CD4-positive, alpha-beta memory T cell (primary cell): Measurements from ENCODE around the gene DMXL2. TPM values are rescaled to one million over a fixed set of nuclear protein-coding genes. Genes with fewer than 3 reads are reported as not detected.
"Not testable (repeated sequence)": the region's sequence is repeated elsewhere in the genome, so short reads cannot be mapped to it uniquely, and the experiment has no call there.

ENCODE experiments used
- CTCF ChIA-PET: fragments of 350-600 bp; sonication (Branson Sonifier 250); formaldehyde crosslinking; loops from one replicate; lab custom pipeline; 2021; ENCODE audit warnings: inconsistent platforms; ENCODE audit not compliant: partially characterized antibody; lab: Charles Lee
- POLR2A ChIA-PET: fragments of 350-600 bp; sonication (Branson Sonifier 250); formaldehyde crosslinking; loops from one replicate; lab custom pipeline; 2021; ENCODE audit not compliant: partially characterized antibody; lab: Charles Lee
- DNase-seq, 5 donors: peaks; one replicate each; pipeline versions ENCODE4 v3.0.0 to v3.0.0-alpha.2; 2020 to 2022; ENCODE audit warnings: mixed read lengths in 1 of 5
- H3K27ac ChIP-seq: one replicate; pipeline ENCODE4 v1.7.0; 2013; ENCODE audit warnings: low read depth, low read length
- H3K27me3 ChIP-seq: 2 replicates; pipeline ENCODE4 v1.7.0; 2013; ENCODE audit warnings: mild to moderate bottlenecking, low read length, moderate library complexity; ENCODE audit not compliant: insufficient read depth
- H3K36me3 ChIP-seq: 2 replicates; pipeline ENCODE4 v1.7.0; 2013; ENCODE audit warnings: mild to moderate bottlenecking, low read length, moderate library complexity; ENCODE audit not compliant: insufficient read depth
- H3K4me1 ChIP-seq: 2 replicates; pipeline ENCODE4 v1.7.0; 2013; ENCODE audit warnings: mild to moderate bottlenecking, low read length, moderate library complexity; ENCODE audit not compliant: insufficient read depth
- H3K4me3 ChIP-seq, 2 donors: one replicate each; pipeline ENCODE4 v1.7.0; 2013; ENCODE audit warnings: low read length in 2 of 2, mild to moderate bottlenecking in 1 of 2
- H3K9me3 ChIP-seq, 2 donors: one replicate each; pipeline ENCODE4 v1.7.0; 2013; ENCODE audit warnings: low read length in 2 of 2, control low read depth in 1 of 2; ENCODE audit not compliant: control insufficient read depth in 1 of 2
- H3K27ac Mint-ChIP-seq, 7 donors: one replicate each; pipeline ENCODE4 v1.8.0; 2020 to 2021; ENCODE audit warnings: mixed read lengths in 7 of 7, mild to moderate bottlenecking in 6 of 7, inconsistent platforms in 3 of 7, moderate library complexity in 3 of 7
- H3K27me3 Mint-ChIP-seq, 2 donors: one replicate each; pipeline ENCODE4 v1.8.0; 2020 to 2021; ENCODE audit warnings: mixed read lengths in 2 of 2
- H3K36me3 Mint-ChIP-seq, 2 donors: one replicate each; pipeline ENCODE4 v1.8.0; 2020 to 2021; ENCODE audit warnings: mixed read lengths in 2 of 2, inconsistent platforms in 1 of 2, mild to moderate bottlenecking in 1 of 2
- H3K4me1 Mint-ChIP-seq, 4 donors: one replicate each; pipeline ENCODE4 v1.8.0; 2020 to 2021; ENCODE audit warnings: mixed read lengths in 4 of 4, mild to moderate bottlenecking in 1 of 4
- H3K4me3 Mint-ChIP-seq, 8 donors: one replicate each; pipeline ENCODE4 v1.8.0; 2020 to 2021; ENCODE audit warnings: mixed read lengths in 8 of 8, mild to moderate bottlenecking in 7 of 8, moderate library complexity in 6 of 8, inconsistent platforms in 3 of 8
- H3K9me3 Mint-ChIP-seq, 8 donors: one replicate each; pipeline ENCODE4 v1.8.0; 2020 to 2021; ENCODE audit warnings: mixed read lengths in 8 of 8, mild to moderate bottlenecking in 5 of 8, inconsistent platforms in 3 of 8, moderate library complexity in 1 of 8
- intact Hi-C: fragments of 100-400 bp; cut with micrococcal nuclease; formaldehyde crosslinking; loops from one replicate; pipeline ENCODE4 v1.15.1; 2023
- polyA plus RNA-seq, 2 donors: library from polyadenylated mRNA; unstranded; fragments of 300-500 nt; fragmentation: Illumina TruSeq; gene quantifications; one replicate each; pipeline ENCODE4 v1.2.3, GENCODE V29; 2021
- total RNA-seq, 2 experiments: library from RNA; stranded (reverse); gene quantifications; one replicate each; pipeline ENCODE4 v1.2.3, GENCODE V29; 2021

DMXL2 gene
- total and polyA plus RNA-seq, 4 experiments from 2014 or later, result 0.14 to 10.1 (median 4.3) TPM

- Histone ChIP-seq H3K27ac (no peak overlapping the region), H3K4me3 (no peak overlapping the region), H3K27me3 (no peaks in the 10 kb centered on the region), H3K4me1 (no peaks in the 10 kb centered on the region), H3K9me3 (no peaks in the 10 kb centered on the region), H3K36me3 (no peaks in the 10 kb centered on the region)
- no peak for DNase-seq
- ChIA-PET CTCF (no interaction called here), POLR2A (no interaction called here)
- Mint-ChIP-seq H3K27ac (peak overlapping the region in 1 of 7 donors; percentile 16), H3K36me3 (peaks cover 0 to 1% of the 10 kb centered on the region in 2 donors), H3K9me3 (peaks cover 0 to 7% (median 3%) of the 10 kb centered on the region in 8 donors), H3K27me3 (peaks cover 0 to 1% of the 10 kb centered on the region in 2 donors), H3K4me3 (no peak overlapping the region), H3K4me1 (peaks cover 7 to 12% (median 8%) of the 10 kb centered on the region in 4 donors)
- intact Hi-C loops, result no loop called here
These were observed 4.7 kb downstream of the DMXL2 start for GRCh38 chr15:51617886-51618285.

GRCh38 chr15:51613951-51614350 is 8.6 kb downstream of the DMXL2 start:
- H3K4me3 Mint-ChIP-seq, result no peak overlapping the region
- H3K4me1 Mint-ChIP-seq, result no peaks in the 10 kb centered on the region
- H3K36me3 Mint-ChIP-seq, result peaks cover 1 to 4% of the 10 kb centered on the region in 2 donors
- CTCF ChIA-PET, result no interaction called here
- Histone ChIP-seq H3K27me3 (no peaks in the 10 kb centered on the region), H3K4me1 (no peaks in the 10 kb centered on the region), H3K36me3 (no peaks in the 10 kb centered on the region), H3K4me3 (no peak overlapping the region), H3K27ac (no peak overlapping the region), H3K9me3 (no peaks in the 10 kb centered on the region)
- no peak overlapping the region for H3K27ac Mint-ChIP-seq
- DNase-seq, result no peak
- peaks cover 0 to 27% (median 11%) of the 10 kb centered on the region in 8 donors for H3K9me3 Mint-ChIP-seq
- POLR2A ChIA-PET, result no interaction called here
- intact Hi-C loops, result no loop called here
- H3K27me3 Mint-ChIP-seq, result no peaks in the 10 kb centered on the region

GRCh38 chr15:51612669-51613068 is 9.9 kb downstream of the DMXL2 start:
- H3K4me1 Mint-ChIP-seq, H3K36me3 Mint-ChIP-seq, H3K4me3 ChIP-seq, H3K27me3 Mint-ChIP-seq, H3K4me1 ChIP-seq, H3K27ac ChIP-seq, H3K36me3 ChIP-seq, POLR2A ChIA-PET, H3K4me3 Mint-ChIP-seq, H3K27ac Mint-ChIP-seq, CTCF ChIA-PET, DNase-seq, H3K9me3 ChIP-seq, H3K27me3 ChIP-seq, intact Hi-C loops: not testable (repeated sequence)
- peaks cover 0 to 27% (median 11%) of the 10 kb centered on the region in 8 donors for H3K9me3 Mint-ChIP-seq

- intact Hi-C loops, DNase-seq, H3K36me3 ChIP-seq, POLR2A ChIA-PET, H3K4me3 ChIP-seq, H3K9me3 ChIP-seq, H3K4me1 Mint-ChIP-seq, H3K4me1 ChIP-seq, H3K27ac ChIP-seq, H3K27me3 ChIP-seq, H3K9me3 Mint-ChIP-seq, H3K4me3 Mint-ChIP-seq, H3K36me3 Mint-ChIP-seq, H3K27ac Mint-ChIP-seq, CTCF ChIA-PET, H3K27me3 Mint-ChIP-seq: not testable (repeated sequence)
These were observed 19.1 kb downstream of the DMXL2 start for GRCh38 chr15:51603462-51603948.

- peaks cover 0 to 2% (median 0%) of the 10 kb centered on the region in 8 donors for H3K9me3 Mint-ChIP-seq
- H3K4me1 Mint-ChIP-seq, result no peaks in the 10 kb centered on the region
- Histone ChIP-seq H3K4me1 (no peaks in the 10 kb centered on the region), H3K9me3 (no peaks in the 10 kb centered on the region), H3K36me3 (no peaks in the 10 kb centered on the region), H3K27ac (no peak overlapping the region), H3K27me3 (no peaks in the 10 kb centered on the region), H3K4me3 (no peak overlapping the region)
- no peak for DNase-seq
- no peak overlapping the region for H3K27ac Mint-ChIP-seq
- ChIA-PET CTCF (no interaction called here), POLR2A (no interaction called here)
- intact Hi-C loops, result no loop called here
- H3K27me3 Mint-ChIP-seq, result peaks cover 0 to 7% of the 10 kb centered on the region in 2 donors
- H3K4me3 Mint-ChIP-seq, result no peak overlapping the region
- H3K36me3 Mint-ChIP-seq, result no peaks in the 10 kb centered on the region
These were observed 19.6 kb downstream of the DMXL2 start for GRCh38 chr15:51603002-51603401.

GRCh38 chr15:51602484-51602883 is 20.1 kb downstream of the DMXL2 start:
- Histone ChIP-seq H3K36me3 (no peaks in the 10 kb centered on the region), H3K4me3 (no peak overlapping the region), H3K27ac (no peak overlapping the region), H3K27me3 (no peaks in the 10 kb centered on the region), H3K9me3 (no peaks in the 10 kb centered on the region), H3K4me1 (no peaks in the 10 kb centered on the region)
- Mint-ChIP-seq H3K9me3 (peaks cover 0 to 2% (median 0%) of the 10 kb centered on the region in 8 donors), H3K4me1 (no peaks in the 10 kb centered on the region), H3K4me3 (no peak overlapping the region), H3K27ac (no peak overlapping the region), H3K27me3 (peaks cover 0 to 7% of the 10 kb centered on the region in 2 donors), H3K36me3 (no peaks in the 10 kb centered on the region)
- DNase-seq, result no peak
- ChIA-PET CTCF (no interaction called here), POLR2A (interaction anchor here (0.5 kb wide), 1 partner anchor 20 kb away, joined by 3 read pairs; the partner anchor contains the start of gene DMXL2)
- intact Hi-C loops, result no loop called here

- Histone ChIP-seq H3K4me3 (no peak overlapping the region), H3K9me3 (no peaks in the 10 kb centered on the region), H3K4me1 (no peaks in the 10 kb centered on the region), H3K27me3 (no peaks in the 10 kb centered on the region), H3K27ac (no peak overlapping the region), H3K36me3 (no peaks in the 10 kb centered on the region)
- Mint-ChIP-seq H3K27ac (no peak overlapping the region), H3K9me3 (peaks cover 0 to 5% (median 1%) of the 10 kb centered on the region in 8 donors), H3K27me3 (peaks cover 0 to 7% of the 10 kb centered on the region in 2 donors), H3K4me1 (no peaks in the 10 kb centered on the region), H3K4me3 (no peak overlapping the region), H3K36me3 (no peaks in the 10 kb centered on the region)
- DNase-seq, result no peak
- POLR2A ChIA-PET, result interaction anchor here (0.5 kb wide), 1 partner anchor 21 kb away, joined by 3 read pairs; the partner anchor contains the start of gene DMXL2
- intact Hi-C loops, result no loop called here
- CTCF ChIA-PET, result no interaction called here
These were observed 20.8 kb downstream of the DMXL2 start for GRCh38 chr15:51601801-51602200.
